ENCODE results near the gene PGP. TPM values are rescaled to one million over a fixed set of nuclear protein-coding genes. Genes with fewer than 3 reads are reported as not detected.

Gene PGP
- total and polyA plus RNA-seq, 2 of the 4 experiments (the other 2 are of a cell fraction) = 4.1 to 9.4 TPM

- BruUV-seq (replicated peaks) = no TSS peak
- Histone ChIP-seq H3K14ac (replicated peaks; ENCODE audit: low read depth, low read length) (no peak overlapping the region), H3K9me3 (ENCODE audit: control insufficient read depth, insufficient read depth, low read length) (no peaks in the 10 kb centered on the region), H3K18ac (ENCODE audit: low read depth, low read length) (no peak overlapping the region), H2AK9ac (replicated peaks; ENCODE audit: low read depth, low read length, poor library complexity) (no peak overlapping the region), H2AFZ (replicated peaks; ENCODE audit: low read length, poor library complexity) (no peak overlapping the region), H3K4me1 (ENCODE audit: control insufficient read depth, insufficient read depth, low read length) (no peaks in the 10 kb centered on the region), H3K27ac (ENCODE audit: insufficient read depth, low read length) (no peak overlapping the region), H2AK5ac (ENCODE audit: low read depth, low read length) (no peak overlapping the region), H2BK15ac (ENCODE audit: low read depth, low read length) (no peak overlapping the region), H4K20me1 (ENCODE audit: insufficient read depth, low read length) (peaks cover 19% of the 10 kb centered on the region), H2BK120ac (ENCODE audit: low read depth, low read length) (no peak overlapping the region), H3K9me1 (ENCODE audit: insufficient read depth, low read length) (0 out of 2 replicates have a peak, but pooled peaks cover 2% of the 10 kb centered on the region), H3K27me3 (ENCODE audit: control insufficient read depth, insufficient read depth, low read length) (no peaks in the 10 kb centered on the region), H3K4ac (ENCODE audit: low read depth, low read length) (no peak overlapping the region), H3K9ac (ENCODE audit: low read depth, low read length) (no peak overlapping the region), H2BK20ac (ENCODE audit: low read depth, low read length) (no peak overlapping the region), H4K5ac (ENCODE audit: low read depth, low read length) (no peak overlapping the region), H3K56ac (ENCODE audit: extremely low read depth, insufficient read depth, low read length) (no peak overlapping the region), H4K91ac (ENCODE audit: insufficient read depth, low read depth, low read length) (no peak overlapping the region), H3K23ac (ENCODE audit: low read depth, low read length) (no peak overlapping the region), H4K8ac (ENCODE audit: low read depth in 2 of 2, low read length in 2 of 2) (no peak overlapping the region), H3K4me3 (ENCODE audit: insufficient read depth, low read depth, low read length) (no peak overlapping the region), H3K4me2 (ENCODE audit: low read depth, low read length) (no peak overlapping the region), H3K79me1 (ENCODE audit: low read depth in 1 of 2, low read length in 2 of 2) (peaks cover 0 to 17% of the 10 kb centered on the region in 2 experiments; a peak in 3 of 4 replicates), H3K36me3 (ENCODE audit: control insufficient read depth, insufficient read depth, low read length) (peaks cover 63% of the 10 kb centered on the region), H2BK5ac (ENCODE audit: low read depth, low read length, poor library complexity, severe bottlenecking) (no peak overlapping the region)
- dilution Hi-C loops (cut with HindIII; ENCODE audit: low sequenced_read_pairs, unreplicated experiment) (no loop called here), intact Hi-C loops (cut with micrococcal nuclease) (no loop called here), in situ Hi-C loops (cut with MboI; ENCODE audit: low sequenced_read_pairs) (no loop called here)
- no peak for DNase-seq
- POLR2A ChIA-PET (ENCODE audit: unreplicated experiment) = no interaction called here
- 97% methylated on average over 5 of the region's 18 CpGs; no CpG with 5 or more reads in 1 of the 2 experiments for WGBS, 2 experiments (ENCODE audit: extremely low coverage in 2 of 2, insufficient read length in 1 of 2)
- no peak for ATAC-seq (ENCODE audit: low read depth)
- CTCF ChIA-PET = no interaction called here
- TF ChIP-seq RCOR1 (IDR thresholded peaks at IDR 0.05; ENCODE audit: insufficient replicate concordance, low read length) = no peak
- TF ChIP-seq CEBPB (IDR thresholded peaks at IDR 0.05; ENCODE audit: low read depth, low read length) = no peak
- TF ChIP-seq MXI1 (IDR thresholded peaks at IDR 0.05; ENCODE audit: borderline replicate concordance, low read depth, low read length) = no peak
- TF ChIP-seq MAFK (IDR thresholded peaks at IDR 0.05; ENCODE audit: low read depth, low read length) = no peak
- no peak for TF ChIP-seq FOS (IDR thresholded peaks at IDR 0.05; ENCODE audit: low read depth, low read length)
Measured at GRCh38 chr16:2170080-2170479, 44.6 kb downstream of the PGP start.
